HepG2 (cell line): Measurements from ENCODE around the gene THRA. TPM values are rescaled to one million over a fixed set of nuclear protein-coding genes. Genes with fewer than 3 reads are reported as not detected.

ENCODE experiments used
- GFI1 ChIP-seq: sonication (generic); formaldehyde crosslinking; IDR thresholded peaks from 2 replicates; pipeline ENCODE4 v1.5.0; 2020; ENCODE audit warnings: missing genetic modification reagents, mild to moderate bottlenecking, borderline replicate concordance
- MIER3 ChIP-seq: IDR thresholded peaks from 2 replicates; pipeline ENCODE4 v1.6.1; 2016; ENCODE audit warnings: missing compliant biosample characterization, borderline replicate concordance
- RORA ChIP-seq: sonication (generic); formaldehyde crosslinking; IDR thresholded peaks from 2 replicates; pipeline ENCODE4 v1.5.0; 2020; ENCODE audit warnings: mild to moderate bottlenecking, missing genetic modification reagents, moderate library complexity
- TCF12 ChIP-seq, 2 experiments: fragments of 450-650 bp in 1 of 2; sonication (generic) in 1 of 2; formaldehyde crosslinking in 1 of 2; IDR thresholded peaks; 2 replicates each; pipeline versions ENCODE4 v1.6.1 to v1.8.0; 2017 to 2022; ENCODE audit warnings: antibody characterized with exemption in 1 of 2, mild to moderate bottlenecking in 1 of 2, missing genetic modification reagents in 1 of 2, moderate library complexity in 1 of 2
- TRIM24 ChIP-seq: sonication (generic); formaldehyde crosslinking; IDR thresholded peaks from 2 replicates; pipeline ENCODE4 v1.8.0; 2022; ENCODE audit warnings: mild to moderate bottlenecking, missing genetic modification reagents
- ZNF33A ChIP-seq: sonication (generic); formaldehyde crosslinking; IDR thresholded peaks from 2 replicates; pipeline ENCODE4 v1.5.1; 2020; ENCODE audit warnings: missing genetic modification reagents, mild to moderate bottlenecking, moderate library complexity, borderline replicate concordance
- ZNF619 ChIP-seq: sonication (generic); formaldehyde crosslinking; IDR thresholded peaks from 2 replicates; pipeline ENCODE4 v1.4.0; 2020; ENCODE audit warnings: mild to moderate bottlenecking, missing genetic modification reagents
- ZNF878 ChIP-seq: sonication (generic); formaldehyde crosslinking; IDR thresholded peaks from 2 replicates; pipeline ENCODE4 v1.8.1; 2023; ENCODE audit warnings: mild to moderate bottlenecking, missing genetic modification reagents, moderate library complexity
- polyA plus RNA-seq, 8 experiments: library from polyadenylated mRNA; depleted of rRNA in 3 of 8; stranded (reverse) in 7 of 8; unstranded in 1 of 8; fragments of >200 nt; fragmentation: Illumina TruSeq in 4 of 8; extraction: Trizol in 4 of 8; gene quantifications; 2 replicates each; pipeline versions ENCODE4 v1.2.1 to v1.2.3, GENCODE V29; 2011 to 2016; ENCODE audit warnings: low read depth in 4 of 8, missing spikeins in 1 of 8, mixed read lengths in 1 of 8; ENCODE audit not compliant: insufficient read depth in 1 of 8
- total RNA-seq, 5 experiments: library from RNA; depleted of rRNA; stranded (reverse); fragments of >200 nt; fragmentation: Illumina TruSeq; extraction: Trizol; gene quantifications; 2 replicates each; pipeline ENCODE4 v1.2.3, GENCODE V29; 2016; ENCODE audit warnings: low read depth in 1 of 5
- TF ChIP-seq, protein P1 (sequence below): sonication (generic); formaldehyde crosslinking; IDR thresholded peaks from 2 replicates; pipeline ENCODE4 v1.5.1; 2020; ENCODE audit warnings: missing genetic modification reagents, mild to moderate bottlenecking, borderline replicate concordance
- TF ChIP-seq, protein P2 (sequence below): sonication (generic); formaldehyde crosslinking; IDR thresholded peaks from 2 replicates; pipeline ENCODE4 v1.5.1; 2020; ENCODE audit warnings: missing genetic modification reagents, mild to moderate bottlenecking, borderline replicate concordance
- TF ChIP-seq, protein P3 (sequence below): sonication (generic); formaldehyde crosslinking; conservative IDR thresholded peaks from 2 replicates; pipeline ENCODE4 v1.4.0; 2020; ENCODE audit warnings: missing genetic modification reagents
- TF ChIP-seq, protein P4 (sequence below): sonication (generic); formaldehyde crosslinking; IDR thresholded peaks from 2 replicates; pipeline ENCODE4 v1.4.0; 2020; ENCODE audit warnings: mild to moderate bottlenecking, missing genetic modification reagents
- TF ChIP-seq, protein P5 (sequence below): sonication (generic); formaldehyde crosslinking; IDR thresholded peaks from 2 replicates; pipeline ENCODE4 v1.5.0; 2020; ENCODE audit warnings: mild to moderate bottlenecking, missing genetic modification reagents
- TF ChIP-seq, protein P6 (sequence below): sonication (generic); formaldehyde crosslinking; IDR thresholded peaks from 2 replicates; pipeline ENCODE4 v1.5.0; 2020; ENCODE audit warnings: missing genetic modification reagents
- TF ChIP-seq, protein P7 (sequence below): sonication (generic); formaldehyde crosslinking; IDR thresholded peaks from 2 replicates; pipeline ENCODE4 v1.8.1; 2023; ENCODE audit warnings: mild to moderate bottlenecking, missing genetic modification reagents
- TF ChIP-seq, protein P8 (sequence below): sonication (generic); formaldehyde crosslinking; IDR thresholded peaks from 2 replicates; pipeline ENCODE4 v1.4.0; 2020; ENCODE audit warnings: missing genetic modification reagents

The THRA gene
- total and polyA plus RNA-seq, 2 of the 13 experiments (the other 11 are each of a cell fraction or from before 2014, with no cell fraction given), result 8.0 to 9.9 TPM

DNA sequence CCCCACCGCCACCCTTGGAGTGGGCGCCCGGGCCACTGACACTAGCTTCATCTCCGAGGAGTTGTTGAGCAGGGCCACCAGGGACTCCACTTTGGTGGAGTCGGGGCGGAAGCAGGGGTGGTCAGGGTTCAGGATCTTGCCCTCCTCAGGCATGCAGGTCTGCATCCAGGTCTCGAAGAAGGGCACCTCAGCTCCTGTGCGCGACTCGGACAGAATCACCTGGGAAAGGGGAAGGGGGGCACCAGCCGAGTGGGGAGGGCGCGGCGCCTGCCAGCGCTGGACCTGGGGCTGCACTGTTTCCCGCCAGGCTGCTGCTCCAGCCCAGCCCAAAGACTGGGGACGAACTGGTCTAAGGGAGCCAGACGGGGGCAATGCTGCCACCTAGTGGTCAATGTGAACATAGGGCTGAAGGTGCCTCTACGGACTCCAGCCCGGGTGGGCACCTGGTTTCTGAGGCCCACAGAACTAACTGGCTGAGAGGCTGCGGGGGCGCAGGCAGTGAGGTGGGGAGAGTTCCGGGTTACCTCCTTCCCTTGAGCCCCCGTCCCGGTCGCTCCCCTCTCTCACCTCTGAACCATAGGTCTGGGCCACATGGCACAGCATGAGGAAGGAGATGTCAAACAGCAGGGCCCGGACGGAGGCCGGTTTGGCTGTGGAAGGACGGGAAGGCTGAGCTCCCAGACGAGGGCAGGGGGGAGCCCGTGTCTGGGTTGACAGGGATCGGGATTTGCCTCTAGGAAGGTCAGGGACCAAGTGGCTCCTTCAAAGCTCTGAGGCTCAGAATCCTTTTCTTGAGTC, 35.8 kb upstream of the THRA start (continued):
- TF ChIP-seq, protein P1, sequence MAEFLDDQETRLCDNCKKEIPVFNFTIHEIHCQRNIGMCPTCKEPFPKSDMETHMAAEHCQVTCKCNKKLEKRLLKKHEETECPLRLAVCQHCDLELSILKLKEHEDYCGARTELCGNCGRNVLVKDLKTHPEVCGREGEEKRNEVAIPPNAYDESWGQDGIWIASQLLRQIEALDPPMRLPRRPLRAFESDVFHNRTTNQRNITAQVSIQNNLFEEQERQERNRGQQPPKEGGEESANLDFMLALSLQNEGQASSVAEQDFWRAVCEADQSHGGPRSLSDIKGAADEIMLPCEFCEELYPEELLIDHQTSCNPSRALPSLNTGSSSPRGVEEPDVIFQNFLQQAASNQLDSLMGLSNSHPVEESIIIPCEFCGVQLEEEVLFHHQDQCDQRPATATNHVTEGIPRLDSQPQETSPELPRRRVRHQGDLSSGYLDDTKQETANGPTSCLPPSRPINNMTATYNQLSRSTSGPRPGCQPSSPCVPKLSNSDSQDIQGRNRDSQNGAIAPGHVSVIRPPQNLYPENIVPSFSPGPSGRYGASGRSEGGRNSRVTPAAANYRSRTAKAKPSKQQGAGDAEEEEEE (CRISPR knock-in tag), result no peak
- TF ChIP-seq ZNF878, result no peak
- TF ChIP-seq ZNF33A (CRISPR knock-in tag), result no peak
- TF ChIP-seq, protein P2, sequence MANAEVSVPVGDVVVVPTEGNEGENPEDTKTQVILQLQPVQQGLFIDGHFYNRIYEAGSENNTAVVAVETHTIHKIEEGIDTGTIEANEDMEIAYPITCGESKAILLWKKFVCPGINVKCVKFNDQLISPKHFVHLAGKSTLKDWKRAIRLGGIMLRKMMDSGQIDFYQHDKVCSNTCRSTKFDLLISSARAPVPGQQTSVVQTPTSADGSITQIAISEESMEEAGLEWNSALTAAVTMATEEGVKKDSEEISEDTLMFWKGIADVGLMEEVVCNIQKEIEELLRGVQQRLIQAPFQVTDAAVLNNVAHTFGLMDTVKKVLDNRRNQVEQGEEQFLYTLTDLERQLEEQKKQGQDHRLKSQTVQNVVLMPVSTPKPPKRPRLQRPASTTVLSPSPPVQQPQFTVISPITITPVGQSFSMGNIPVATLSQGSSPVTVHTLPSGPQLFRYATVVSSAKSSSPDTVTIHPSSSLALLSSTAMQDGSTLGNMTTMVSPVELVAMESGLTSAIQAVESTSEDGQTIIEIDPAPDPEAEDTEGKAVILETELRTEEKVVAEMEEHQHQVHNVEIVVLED (CRISPR knock-in tag), result no peak
- no peak for TF ChIP-seq TCF12 (IDR thresholded peaks at IDR 0.05)
- no peak for TF ChIP-seq TCF12 (CRISPR knock-in tag; IDR thresholded peaks at IDR 0.05)
- TF ChIP-seq, protein P3, sequence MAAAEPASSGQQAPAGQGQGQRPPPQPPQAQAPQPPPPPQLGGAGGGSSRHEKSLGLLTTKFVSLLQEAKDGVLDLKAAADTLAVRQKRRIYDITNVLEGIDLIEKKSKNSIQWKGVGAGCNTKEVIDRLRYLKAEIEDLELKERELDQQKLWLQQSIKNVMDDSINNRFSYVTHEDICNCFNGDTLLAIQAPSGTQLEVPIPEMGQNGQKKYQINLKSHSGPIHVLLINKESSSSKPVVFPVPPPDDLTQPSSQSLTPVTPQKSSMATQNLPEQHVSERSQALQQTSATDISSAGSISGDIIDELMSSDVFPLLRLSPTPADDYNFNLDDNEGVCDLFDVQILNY (CRISPR knock-in tag), result peak; percentile 68; the same call in 1 of the 2 replicates
- TF ChIP-seq, protein P4, sequence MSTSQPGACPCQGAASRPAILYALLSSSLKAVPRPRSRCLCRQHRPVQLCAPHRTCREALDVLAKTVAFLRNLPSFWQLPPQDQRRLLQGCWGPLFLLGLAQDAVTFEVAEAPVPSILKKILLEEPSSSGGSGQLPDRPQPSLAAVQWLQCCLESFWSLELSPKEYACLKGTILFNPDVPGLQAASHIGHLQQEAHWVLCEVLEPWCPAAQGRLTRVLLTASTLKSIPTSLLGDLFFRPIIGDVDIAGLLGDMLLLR (CRISPR knock-in tag), result no peak
- TF ChIP-seq, protein P5, sequence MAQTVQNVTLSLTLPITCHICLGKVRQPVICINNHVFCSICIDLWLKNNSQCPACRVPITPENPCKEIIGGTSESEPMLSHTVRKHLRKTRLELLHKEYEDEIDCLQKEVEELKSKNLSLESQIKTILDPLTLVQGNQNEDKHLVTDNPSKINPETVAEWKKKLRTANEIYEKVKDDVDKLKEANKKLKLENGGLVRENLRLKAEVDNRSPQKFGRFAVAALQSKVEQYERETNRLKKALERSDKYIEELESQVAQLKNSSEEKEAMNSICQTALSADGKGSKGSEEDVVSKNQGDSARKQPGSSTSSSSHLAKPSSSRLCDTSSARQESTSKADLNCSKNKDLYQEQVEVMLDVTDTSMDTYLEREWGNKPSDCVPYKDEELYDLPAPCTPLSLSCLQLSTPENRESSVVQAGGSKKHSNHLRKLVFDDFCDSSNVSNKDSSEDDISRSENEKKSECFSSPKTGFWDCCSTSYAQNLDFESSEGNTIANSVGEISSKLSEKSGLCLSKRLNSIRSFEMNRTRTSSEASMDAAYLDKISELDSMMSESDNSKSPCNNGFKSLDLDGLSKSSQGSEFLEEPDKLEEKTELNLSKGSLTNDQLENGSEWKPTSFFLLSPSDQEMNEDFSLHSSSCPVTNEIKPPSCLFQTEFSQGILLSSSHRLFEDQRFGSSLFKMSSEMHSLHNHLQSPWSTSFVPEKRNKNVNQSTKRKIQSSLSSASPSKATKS (CRISPR knock-in tag), result no peak
- no peak for TF ChIP-seq RORA (CRISPR knock-in tag)
- no peak for TF ChIP-seq ZNF619 (CRISPR knock-in tag)
- TF ChIP-seq, protein P6, sequence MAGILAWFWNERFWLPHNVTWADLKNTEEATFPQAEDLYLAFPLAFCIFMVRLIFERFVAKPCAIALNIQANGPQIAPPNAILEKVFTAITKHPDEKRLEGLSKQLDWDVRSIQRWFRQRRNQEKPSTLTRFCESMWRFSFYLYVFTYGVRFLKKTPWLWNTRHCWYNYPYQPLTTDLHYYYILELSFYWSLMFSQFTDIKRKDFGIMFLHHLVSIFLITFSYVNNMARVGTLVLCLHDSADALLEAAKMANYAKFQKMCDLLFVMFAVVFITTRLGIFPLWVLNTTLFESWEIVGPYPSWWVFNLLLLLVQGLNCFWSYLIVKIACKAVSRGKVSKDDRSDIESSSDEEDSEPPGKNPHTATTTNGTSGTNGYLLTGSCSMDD, result no peak
- TF ChIP-seq, protein P7, sequence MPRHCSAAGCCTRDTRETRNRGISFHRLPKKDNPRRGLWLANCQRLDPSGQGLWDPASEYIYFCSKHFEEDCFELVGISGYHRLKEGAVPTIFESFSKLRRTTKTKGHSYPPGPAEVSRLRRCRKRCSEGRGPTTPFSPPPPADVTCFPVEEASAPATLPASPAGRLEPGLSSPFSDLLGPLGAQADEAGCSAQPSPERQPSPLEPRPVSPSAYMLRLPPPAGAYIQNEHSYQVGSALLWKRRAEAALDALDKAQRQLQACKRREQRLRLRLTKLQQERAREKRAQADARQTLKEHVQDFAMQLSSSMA (CRISPR knock-in tag), result no peak
- TF ChIP-seq GFI1 (CRISPR knock-in tag), result no peak
- TF ChIP-seq MIER3, result no peak
- TF ChIP-seq, protein P8, sequence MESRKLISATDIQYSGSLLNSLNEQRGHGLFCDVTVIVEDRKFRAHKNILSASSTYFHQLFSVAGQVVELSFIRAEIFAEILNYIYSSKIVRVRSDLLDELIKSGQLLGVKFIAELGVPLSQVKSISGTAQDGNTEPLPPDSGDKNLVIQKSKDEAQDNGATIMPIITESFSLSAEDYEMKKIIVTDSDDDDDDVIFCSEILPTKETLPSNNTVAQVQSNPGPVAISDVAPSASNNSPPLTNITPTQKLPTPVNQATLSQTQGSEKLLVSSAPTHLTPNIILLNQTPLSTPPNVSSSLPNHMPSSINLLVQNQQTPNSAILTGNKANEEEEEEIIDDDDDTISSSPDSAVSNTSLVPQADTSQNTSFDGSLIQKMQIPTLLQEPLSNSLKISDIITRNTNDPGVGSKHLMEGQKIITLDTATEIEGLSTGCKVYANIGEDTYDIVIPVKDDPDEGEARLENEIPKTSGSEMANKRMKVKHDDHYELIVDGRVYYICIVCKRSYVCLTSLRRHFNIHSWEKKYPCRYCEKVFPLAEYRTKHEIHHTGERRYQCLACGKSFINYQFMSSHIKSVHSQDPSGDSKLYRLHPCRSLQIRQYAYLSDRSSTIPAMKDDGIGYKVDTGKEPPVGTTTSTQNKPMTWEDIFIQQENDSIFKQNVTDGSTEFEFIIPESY (CRISPR knock-in tag), result peak; percentile 92
- no peak for TF ChIP-seq TRIM24
